ENCODE data around the gene APOBEC2. TPM values are rescaled to one million over a fixed set of nuclear protein-coding genes. Genes with fewer than 3 reads are reported as not detected.

APOBEC2 gene
- total and polyA plus RNA-seq, 2 of the 4 experiments (the other 2 are of a cell fraction): not detected

- TF ChIP-seq RAD21 (IDR thresholded peaks at IDR 0.05; ENCODE audit: low read length) (peak; percentile 59), BHLHE40 (IDR thresholded peaks at IDR 0.05; ENCODE audit: low read depth, low read length) (no peak), MXI1 (IDR thresholded peaks at IDR 0.05; ENCODE audit: borderline replicate concordance, low read depth, low read length) (no peak), NFE2L2 (IDR thresholded peaks at IDR 0.05; ENCODE audit: low read depth, low read length) (no peak), RCOR1 (IDR thresholded peaks at IDR 0.05; ENCODE audit: insufficient replicate concordance, low read length) (no peak), ELK1 (IDR thresholded peaks at IDR 0.05; ENCODE audit: borderline replicate concordance, low read depth, low read length) (no peak), SMC3 (IDR thresholded peaks at IDR 0.05; ENCODE audit: low read depth, low read length) (peak; percentile 37; the same call in 1 of the 2 replicates), CHD1 (IDR thresholded peaks at IDR 0.05; ENCODE audit: low read depth, low read length) (no peak)
- TF ChIP-seq, protein P1, sequence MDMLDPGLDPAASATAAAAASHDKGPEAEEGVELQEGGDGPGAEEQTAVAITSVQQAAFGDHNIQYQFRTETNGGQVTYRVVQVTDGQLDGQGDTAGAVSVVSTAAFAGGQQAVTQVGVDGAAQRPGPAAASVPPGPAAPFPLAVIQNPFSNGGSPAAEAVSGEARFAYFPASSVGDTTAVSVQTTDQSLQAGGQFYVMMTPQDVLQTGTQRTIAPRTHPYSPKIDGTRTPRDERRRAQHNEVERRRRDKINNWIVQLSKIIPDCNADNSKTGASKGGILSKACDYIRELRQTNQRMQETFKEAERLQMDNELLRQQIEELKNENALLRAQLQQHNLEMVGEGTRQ (IDR thresholded peaks at IDR 0.05; ENCODE audit: low read depth, low read length): no peak
- TF ChIP-seq, protein P2, sequence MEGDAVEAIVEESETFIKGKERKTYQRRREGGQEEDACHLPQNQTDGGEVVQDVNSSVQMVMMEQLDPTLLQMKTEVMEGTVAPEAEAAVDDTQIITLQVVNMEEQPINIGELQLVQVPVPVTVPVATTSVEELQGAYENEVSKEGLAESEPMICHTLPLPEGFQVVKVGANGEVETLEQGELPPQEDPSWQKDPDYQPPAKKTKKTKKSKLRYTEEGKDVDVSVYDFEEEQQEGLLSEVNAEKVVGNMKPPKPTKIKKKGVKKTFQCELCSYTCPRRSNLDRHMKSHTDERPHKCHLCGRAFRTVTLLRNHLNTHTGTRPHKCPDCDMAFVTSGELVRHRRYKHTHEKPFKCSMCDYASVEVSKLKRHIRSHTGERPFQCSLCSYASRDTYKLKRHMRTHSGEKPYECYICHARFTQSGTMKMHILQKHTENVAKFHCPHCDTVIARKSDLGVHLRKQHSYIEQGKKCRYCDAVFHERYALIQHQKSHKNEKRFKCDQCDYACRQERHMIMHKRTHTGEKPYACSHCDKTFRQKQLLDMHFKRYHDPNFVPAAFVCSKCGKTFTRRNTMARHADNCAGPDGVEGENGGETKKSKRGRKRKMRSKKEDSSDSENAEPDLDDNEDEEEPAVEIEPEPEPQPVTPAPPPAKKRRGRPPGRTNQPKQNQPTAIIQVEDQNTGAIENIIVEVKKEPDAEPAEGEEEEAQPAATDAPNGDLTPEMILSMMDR (conservative IDR thresholded peaks at IDR 0.05; ENCODE audit: low read depth, low read length): peak; percentile 51
- intact Hi-C loops (cut with micrococcal nuclease) (loop anchor here (10.0 kb wide), 1 partner anchor 1677 kb away; no protein-coding TSS in a partner anchor), in situ Hi-C loops (cut with MboI; ENCODE audit: low sequenced_read_pairs) (loop anchor here (5.0 to 10.0 kb wide), 2 partner anchors 125 to 467 kb away; no protein-coding TSS in a partner anchor), dilution Hi-C loops (cut with HindIII; ENCODE audit: low sequenced_read_pairs, unreplicated experiment) (no loop called here)
- peaks cover 11% of the 10 kb centered on the region for H3K27me3 ChIP-seq (ENCODE audit: control insufficient read depth, insufficient read depth, low read length)
- peak; percentile 48; the same call in 1 of the 2 replicates for ATAC-seq (ENCODE audit: low read depth)
- no peak overlapping the region for H4K91ac ChIP-seq (ENCODE audit: insufficient read depth, low read depth, low read length)
- no peak overlapping the region for H2AFZ ChIP-seq (replicated peaks; ENCODE audit: low read length, poor library complexity)
- no peak overlapping the region for H3K14ac ChIP-seq (replicated peaks; ENCODE audit: low read depth, low read length)
- no peak overlapping the region for H2BK5ac ChIP-seq (ENCODE audit: low read depth, low read length, poor library complexity, severe bottlenecking)
- H3K56ac ChIP-seq (ENCODE audit: extremely low read depth, insufficient read depth, low read length): no peak overlapping the region
- no peak overlapping the region for H2BK120ac ChIP-seq (ENCODE audit: low read depth, low read length)
- no peak overlapping the region for H3K4me2 ChIP-seq (ENCODE audit: low read depth, low read length)
- peaks cover 2% of the 10 kb centered on the region; the same call in 1 of the 2 replicates for H3K9me3 ChIP-seq (ENCODE audit: control insufficient read depth, insufficient read depth, low read length)
- no peak overlapping the region for H3K4me3 ChIP-seq (ENCODE audit: insufficient read depth, low read depth, low read length)
- H3K4ac ChIP-seq (ENCODE audit: low read depth, low read length): no peak overlapping the region
- no peak overlapping the region for H3K27ac ChIP-seq (ENCODE audit: insufficient read depth, low read length)
- no peaks in the 10 kb centered on the region for H4K20me1 ChIP-seq (ENCODE audit: insufficient read depth, low read length)
- POLR2A ChIA-PET (ENCODE audit: unreplicated experiment): no interaction called here
- no peak overlapping the region for H2BK20ac ChIP-seq (ENCODE audit: low read depth, low read length)
- H4K5ac ChIP-seq (ENCODE audit: low read depth, low read length): no peak overlapping the region
- H4K8ac ChIP-seq (ENCODE audit: low read depth in 2 of 2, low read length in 2 of 2): no peak overlapping the region
- CTCF ChIA-PET: no interaction called here
- no peak overlapping the region for H3K9ac ChIP-seq (ENCODE audit: low read depth, low read length)
- no peak overlapping the region for H3K18ac ChIP-seq (ENCODE audit: low read depth, low read length)
- no peak overlapping the region for H2BK15ac ChIP-seq (ENCODE audit: low read depth, low read length)
- no peak overlapping the region for H3K23ac ChIP-seq (ENCODE audit: low read depth, low read length)
- H2AK5ac ChIP-seq (ENCODE audit: low read depth, low read length): no peak overlapping the region
- H3K4me1 ChIP-seq (ENCODE audit: control insufficient read depth, insufficient read depth, low read length): no peaks in the 10 kb centered on the region
- no peak overlapping the region for H2AK9ac ChIP-seq (replicated peaks; ENCODE audit: low read depth, low read length, poor library complexity)
- DNase-seq: peak; percentile 46
- no peaks in the 10 kb centered on the region for H3K36me3 ChIP-seq (ENCODE audit: control insufficient read depth, insufficient read depth, low read length)
- no TSS peak for BruUV-seq (replicated peaks)
- 100% methylated on average over 1 of the region's 3 CpGs; no CpG with 5 or more reads in 1 of the 2 experiments for WGBS, 2 experiments (ENCODE audit: extremely low coverage in 2 of 2, insufficient read length in 1 of 2)
- no peaks in the 10 kb centered on the region for H3K79me1 ChIP-seq (ENCODE audit: low read depth in 1 of 2, low read length in 2 of 2)
- H3K9me1 ChIP-seq (ENCODE audit: insufficient read depth, low read length): no peaks in the 10 kb centered on the region
These were observed 31.2 kb upstream of the APOBEC2 start for GRCh38 chr6:41021832-41022231.
